ENCODE measurements around the gene SERPINA12. TPM values are rescaled to one million over a fixed set of nuclear protein-coding genes. Genes with fewer than 3 reads are reported as not detected.

SERPINA12 gene
- total and polyA plus RNA-seq, 12 donors, result not detected

DNA sequence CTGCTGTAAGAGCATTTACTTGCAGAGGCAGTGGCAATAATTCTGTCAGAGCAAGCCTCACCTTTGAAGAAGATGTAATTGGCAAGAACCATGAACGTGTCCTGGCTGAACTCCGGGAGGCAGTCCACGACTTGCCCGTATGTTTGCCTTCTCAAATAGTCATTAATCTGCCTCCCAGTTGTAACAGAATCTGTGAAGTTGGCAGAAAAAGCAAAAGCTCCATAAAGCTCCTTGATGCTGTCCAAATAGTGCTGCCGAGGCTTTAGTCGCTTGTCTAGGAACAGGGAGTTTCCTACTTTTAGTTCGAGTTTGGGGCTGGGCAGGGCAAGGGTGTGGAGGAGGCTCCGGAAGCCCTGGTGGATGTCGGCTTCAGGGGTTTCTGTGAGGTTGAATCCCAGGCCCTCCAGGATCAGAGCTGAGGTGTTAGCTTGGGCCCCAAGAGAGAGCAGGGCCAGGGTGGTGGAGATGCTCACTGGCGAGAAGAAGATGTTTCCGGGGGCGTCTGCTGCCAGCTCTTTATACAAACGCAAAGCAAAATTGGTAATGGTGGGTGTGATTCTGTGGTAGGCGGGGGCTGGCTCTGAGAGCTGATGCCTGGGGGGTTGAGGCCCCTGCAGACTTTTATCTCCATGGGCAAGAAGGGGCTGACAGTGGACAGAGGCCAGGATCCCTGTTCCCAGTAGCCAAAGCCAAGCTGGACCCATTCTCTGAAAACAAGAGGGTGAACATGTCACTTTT lies 61.0 kb downstream of the SERPINA12 start:
- Histone ChIP-seq H3K4me1 (replicated peaks in 1 of 2) (no peaks in the 10 kb centered on the region), H3K36me3 (replicated peaks in 1 of 2) (no peaks in the 10 kb centered on the region), H3K27ac (no peak overlapping the region), H3K4me3 (no peak overlapping the region), H3K27me3 (no peaks in the 10 kb centered on the region), H3K9me3 (replicated peaks in 1 of 3) (no peaks in the 10 kb centered on the region)
- DNase-seq, result no peak
- intact Hi-C loops (cut with DNase I), result no loop called here
- TF ChIP-seq CTCF (IDR thresholded peaks at IDR 0.05) (no peak), POLR2A (IDR thresholded peaks at IDR 0.05) (no peak)
- 68 to 69% (median 69%) methylated on average over 13 to 14 of the region's 14 CpGs for WGBS, 4 donors

- Histone ChIP-seq H3K27me3 (no peaks in the 10 kb centered on the region), H3K4me1 (replicated peaks in 1 of 2) (no peaks in the 10 kb centered on the region), H3K4me3 (no peak overlapping the region), H3K27ac (no peak overlapping the region), H3K9me3 (replicated peaks in 1 of 3) (no peaks in the 10 kb centered on the region), H3K36me3 (replicated peaks in 1 of 2) (no peaks in the 10 kb centered on the region)
- 55 to 79% (median 57%) methylated on average over 3 of the region's 3 CpGs for WGBS, 4 donors
- no peak for DNase-seq
- no peak for TF ChIP-seq CTCF (IDR thresholded peaks at IDR 0.05)
- TF ChIP-seq POLR2A (IDR thresholded peaks at IDR 0.05), result no peak
- intact Hi-C loops (cut with DNase I), result no loop called here
Measured at GRCh38 chr14:94447206-94447605, 62.1 kb downstream of the SERPINA12 start.

DNA sequence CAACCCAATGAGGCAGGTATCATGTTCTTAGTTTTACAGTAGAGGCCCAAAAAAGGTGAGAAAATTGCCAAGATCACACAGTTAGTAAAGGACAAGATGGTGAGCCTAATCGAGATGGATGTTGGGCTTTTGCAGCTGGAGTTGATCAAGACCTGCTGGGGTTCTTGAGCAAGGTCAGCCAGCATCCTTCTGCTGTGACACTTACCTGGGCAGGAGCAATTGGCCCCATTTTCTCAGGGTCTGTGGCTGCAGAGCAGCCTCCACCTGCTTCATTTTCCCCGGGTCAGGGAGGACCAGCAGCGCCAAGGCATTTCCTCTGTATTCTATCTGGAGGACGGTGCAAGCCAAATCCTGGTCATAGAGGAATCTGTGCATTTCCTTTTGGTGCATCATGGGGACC lies 63.1 kb downstream of the SERPINA12 start:
- Histone ChIP-seq H3K27me3 (no peaks in the 10 kb centered on the region), H3K27ac (no peak overlapping the region), H3K4me3 (no peak overlapping the region), H3K9me3 (replicated peaks in 1 of 3) (no peaks in the 10 kb centered on the region), H3K36me3 (replicated peaks in 1 of 2) (no peaks in the 10 kb centered on the region), H3K4me1 (replicated peaks in 1 of 2) (no peaks in the 10 kb centered on the region)
- no peak for DNase-seq
- intact Hi-C loops (cut with DNase I), result no loop called here
- WGBS, 4 donors, result 67 to 73% (median 72%) methylated on average over 2 to 4 of the region's 4 CpGs
- TF ChIP-seq CTCF (IDR thresholded peaks at IDR 0.05) (no peak), POLR2A (IDR thresholded peaks at IDR 0.05) (no peak)

DNA sequence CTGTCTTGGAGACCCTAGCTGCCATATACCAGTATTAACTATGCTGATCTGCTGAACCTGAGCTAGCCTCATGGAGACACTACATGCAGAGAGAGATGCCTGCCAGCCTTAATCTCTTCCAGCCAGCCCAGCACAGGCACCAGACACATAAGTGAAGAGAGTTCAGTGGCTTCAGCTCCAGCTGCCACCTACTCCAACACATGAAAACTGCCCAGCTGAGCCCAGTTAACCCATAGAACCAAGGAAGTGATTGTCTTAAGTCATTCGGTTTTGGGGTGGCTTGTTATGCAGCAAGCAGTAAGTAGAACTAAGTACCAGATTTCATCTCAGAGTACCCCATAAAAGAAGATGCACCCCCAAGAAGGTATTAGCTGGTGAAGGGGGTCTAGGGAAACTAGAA lies 64.3 kb downstream of the SERPINA12 start:
- 53 to 72% (median 62%) methylated on average over 1 of the region's 1 CpG for whole genome bisulfite sequencing, 4 donors
- H3K27ac ChIP-seq, result no peak overlapping the region
- no peaks in the 10 kb centered on the region for H3K9me3 ChIP-seq (replicated peaks in 1 of 3)
- intact Hi-C loops (cut with DNase I), result no loop called here
- no peaks in the 10 kb centered on the region for H3K36me3 ChIP-seq (replicated peaks in 1 of 2)
- H3K4me1 ChIP-seq (replicated peaks in 1 of 2), result no peaks in the 10 kb centered on the region
- no peaks in the 10 kb centered on the region for H3K27me3 ChIP-seq
- no peak overlapping the region for H3K4me3 ChIP-seq
- DNase-seq, result no peak
- TF ChIP-seq POLR2A (IDR thresholded peaks at IDR 0.05) (no peak), CTCF (IDR thresholded peaks at IDR 0.05) (no peak)
